ENCODE measurements around the gene CNPPD1.

CNPPD1 gene

DNA sequence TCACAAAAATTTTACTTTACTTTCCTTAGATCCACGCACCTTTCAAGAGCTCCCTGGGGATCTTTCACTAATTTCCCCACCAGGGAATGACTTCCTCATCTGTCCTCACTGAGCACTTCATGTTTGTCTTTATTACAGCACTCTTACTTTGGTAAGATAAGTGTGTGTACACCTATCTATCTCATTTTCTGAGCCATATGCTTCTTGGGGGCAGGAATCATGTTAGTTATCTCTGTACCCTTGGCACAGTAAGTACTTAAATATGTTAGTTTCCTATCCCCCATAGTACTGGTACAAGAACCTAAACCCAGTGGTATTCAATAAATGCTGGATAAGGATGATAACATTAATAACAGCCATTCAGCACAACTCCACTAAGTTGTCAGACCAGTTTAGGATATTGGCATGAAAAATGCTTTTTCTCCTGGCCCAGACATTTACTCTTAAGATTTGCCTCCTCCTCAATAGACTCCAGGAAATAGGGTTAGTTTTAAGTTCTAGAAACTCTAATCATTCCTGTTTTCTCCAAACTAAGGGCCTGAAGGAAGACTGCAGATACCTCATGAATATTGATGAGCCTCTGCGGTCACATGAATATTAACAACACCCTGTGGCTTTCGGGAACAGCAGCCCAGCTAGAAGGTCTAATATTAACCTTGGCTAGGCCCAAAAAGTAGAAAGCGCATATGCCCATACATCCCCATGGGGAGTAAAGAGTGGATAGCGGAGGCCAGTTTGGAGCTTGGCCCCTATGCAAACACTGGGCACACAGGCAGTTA lies 54.3 kb downstream of the CNPPD1 start:
- DNase-seq (ENCODE audit: low read depth in 2 of 2), result no peak

Data from fibroblast of skin of left quadriceps (primary cell).